OCI-LY1 (cell line): Measurements from ENCODE around the gene ULK4.

Experiments used
- H2AFZ ChIP-seq: fragments of 200-600 bp; sonication (generic), shearing (Covaris generic); 2 replicates; pipeline ENCODE4 v1.6.0; 2014; ENCODE audit warnings: antibody characterized with exemption, mild to moderate bottlenecking, low read length
- H3F3A ChIP-seq: fragments of 200-600 bp; sonication (generic), shearing (Covaris generic); 2 replicates; pipeline ENCODE4 v1.6.0; 2014; ENCODE audit warnings: mild to moderate bottlenecking, antibody characterized with exemption, low read length, moderate library complexity; ENCODE audit not compliant: insufficient read depth
- H3K27ac ChIP-seq: fragments of 200-600 bp; sonication (generic); 2 replicates; pipeline ENCODE4 v1.5.1; 2014; ENCODE audit warnings: low read length, mixed run types, mild to moderate bottlenecking, low read depth; ENCODE audit not compliant: poor library complexity, severe bottlenecking
- H3K27me3 ChIP-seq: fragments of 200-600 bp; sonication (generic); 2 replicates; pipeline ENCODE4 v1.6.0; 2014; ENCODE audit warnings: antibody characterized with exemption, mild to moderate bottlenecking, low read length, moderate library complexity; ENCODE audit not compliant: insufficient read depth
- H3K36me3 ChIP-seq: fragments of 200-600 bp; sonication (generic); 2 replicates; pipeline ENCODE4 v1.6.1; 2014; ENCODE audit warnings: mild to moderate bottlenecking, antibody characterized with exemption, low read length, moderate library complexity, mixed read lengths; ENCODE audit not compliant: insufficient read depth
- H3K4me1 ChIP-seq: fragments of 200-600 bp; sonication (generic); 2 replicates; pipeline ENCODE4 v1.5.1; 2014; ENCODE audit warnings: mild to moderate bottlenecking, low read length, moderate library complexity; ENCODE audit not compliant: insufficient read depth, severe bottlenecking
- H3K4me2 ChIP-seq: fragments of 200-600 bp; sonication (generic), shearing (Covaris generic); 2 replicates; pipeline ENCODE4 v1.6.1; 2014; ENCODE audit warnings: low read length
- H3K4me3 ChIP-seq: fragments of 200-600 bp; sonication (generic); 2 replicates; pipeline ENCODE4 v1.5.1; 2014; ENCODE audit warnings: low read length, low read depth, mild to moderate bottlenecking, mixed read lengths; ENCODE audit not compliant: poor library complexity, severe bottlenecking
- H3K79me2 ChIP-seq: fragments of 200-600 bp; shearing (Covaris generic); 2 replicates; pipeline ENCODE4 v1.6.1; 2016; ENCODE audit warnings: mixed run types, low read length, mixed read lengths; ENCODE audit not compliant: insufficient read depth
- H3K9ac ChIP-seq: fragments of 200-600 bp; sonication (generic), shearing (Covaris generic); 2 replicates; pipeline ENCODE4 v1.6.1; 2014; ENCODE audit warnings: mild to moderate bottlenecking, low read length, mixed read lengths
- H3K9me2 ChIP-seq: fragments of 200-600 bp; sonication (generic), shearing (Covaris generic); 2 replicates; pipeline ENCODE4 v1.6.1; 2014; ENCODE audit warnings: low read depth, mild to moderate bottlenecking, low read length, mixed read lengths
- H3K9me3 ChIP-seq: fragments of 200-600 bp; shearing (Covaris generic); 2 replicates; pipeline ENCODE4 v1.6.1; 2014; ENCODE audit warnings: low read length, mixed read lengths
- H4K20me1 ChIP-seq: fragments of 200-600 bp; sonication (generic), shearing (Covaris generic); 2 replicates; pipeline ENCODE4 v1.6.0; 2016; ENCODE audit warnings: mild to moderate bottlenecking, low read length; ENCODE audit not compliant: insufficient read depth
- CTCF ChIP-seq: fragments of 200-600 bp; sonication (generic), shearing (Covaris generic); IDR thresholded peaks from 2 replicates; pipeline ENCODE4 v1.5.1; 2017; ENCODE audit warnings: mild to moderate bottlenecking, antibody characterized with exemption, low read length, moderate library complexity, mixed read lengths
- EZH2 ChIP-seq: fragments of 200-600 bp; sonication (generic), shearing (Covaris generic); IDR thresholded peaks from 2 replicates; pipeline ENCODE4 v1.8.0; 2017; ENCODE audit warnings: borderline replicate concordance, mixed run types, mild to moderate bottlenecking, antibody characterized with exemption, low read length, moderate library complexity, mixed read lengths

The ULK4 gene

GRCh38 chr3:41222012-41222411 is 739.9 kb downstream of the ULK4 start:
- H2AFZ ChIP-seq, result no peak overlapping the region
- peaks cover 4% of the 10 kb centered on the region; the same call in 1 of the 2 replicates for H4K20me1 ChIP-seq
- H3K9me3 ChIP-seq, result no peaks in the 10 kb centered on the region
- peaks cover 18% of the 10 kb centered on the region for H3K4me1 ChIP-seq
- H3K79me2 ChIP-seq, result peaks cover 60% of the 10 kb centered on the region
- no peak for TF ChIP-seq EZH2
- TF ChIP-seq CTCF, result no peak
- no peak overlapping the region for H3K27ac ChIP-seq
- H3K36me3 ChIP-seq, result peaks cover 34% of the 10 kb centered on the region
- no peak overlapping the region for H3K4me2 ChIP-seq
- no peak overlapping the region for H3K9ac ChIP-seq
- no peaks in the 10 kb centered on the region for H3F3A ChIP-seq
- no peak overlapping the region for H3K4me3 ChIP-seq
- H3K9me2 ChIP-seq, result no peaks in the 10 kb centered on the region
- no peaks in the 10 kb centered on the region for H3K27me3 ChIP-seq

DNA sequence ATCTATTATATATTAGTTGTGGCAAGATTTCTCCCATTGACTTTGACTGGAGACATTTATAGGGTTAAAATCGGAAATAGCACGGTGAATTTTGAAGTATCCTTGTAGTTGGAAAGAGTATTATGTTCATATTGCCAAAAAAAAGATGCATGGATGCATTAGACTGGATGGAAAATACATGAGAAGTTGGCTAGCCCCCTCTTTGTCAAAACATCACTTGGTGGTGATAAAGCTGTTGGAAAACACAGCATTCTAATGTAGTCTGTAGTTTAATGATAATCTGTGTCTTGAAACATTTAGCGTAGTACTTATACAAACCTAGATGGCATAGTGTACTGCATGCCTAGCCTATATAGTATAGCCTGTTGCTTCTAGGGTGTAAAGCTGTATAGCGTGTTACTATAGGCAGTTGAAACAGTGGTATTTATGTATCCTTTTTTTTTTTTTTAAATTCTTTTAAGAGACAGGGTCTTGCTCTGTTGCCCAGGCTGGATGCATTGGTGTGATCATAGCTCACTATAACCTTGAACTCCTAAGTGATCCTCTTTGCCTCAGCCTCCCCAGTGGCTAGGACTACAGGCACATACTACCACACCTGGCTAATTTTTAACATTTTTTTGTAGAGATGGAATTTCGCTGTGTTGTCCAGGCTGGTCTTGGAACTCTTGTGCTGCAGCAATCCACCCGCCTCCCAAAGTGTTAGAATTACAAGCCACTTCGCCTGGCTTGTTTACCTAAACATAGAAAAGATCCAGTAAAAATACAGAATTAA is 740.8 kb downstream of the ULK4 start:
- Histone ChIP-seq H3K9ac (no peak overlapping the region), H3K4me1 (peaks cover 18% of the 10 kb centered on the region), H3K27me3 (no peaks in the 10 kb centered on the region), H3K36me3 (peaks cover 29% of the 10 kb centered on the region), H3K27ac (no peak overlapping the region), H3K9me3 (no peaks in the 10 kb centered on the region), H3K4me3 (no peak overlapping the region), H4K20me1 (peaks cover 4% of the 10 kb centered on the region; the same call in 1 of the 2 replicates), H3K4me2 (no peak overlapping the region), H3K9me2 (no peaks in the 10 kb centered on the region), H3F3A (no peaks in the 10 kb centered on the region), H2AFZ (no peak overlapping the region), H3K79me2 (peaks cover 69% of the 10 kb centered on the region)
- TF ChIP-seq EZH2 (no peak), CTCF (no peak)

GRCh38 chr3:41219424-41219823 is 742.5 kb downstream of the ULK4 start:
- no peak overlapping the region for H2AFZ ChIP-seq
- H3K36me3 ChIP-seq, result peaks cover 13% of the 10 kb centered on the region
- H3K27ac ChIP-seq, result no peak overlapping the region
- H3F3A ChIP-seq, result no peaks in the 10 kb centered on the region
- peaks cover 86% of the 10 kb centered on the region for H3K79me2 ChIP-seq
- H3K9me2 ChIP-seq, result no peaks in the 10 kb centered on the region
- H3K9ac ChIP-seq, result no peak overlapping the region
- no peak overlapping the region for H3K4me3 ChIP-seq
- H3K27me3 ChIP-seq, result no peaks in the 10 kb centered on the region
- TF ChIP-seq CTCF, result no peak
- no peak for TF ChIP-seq EZH2
- peaks cover 4% of the 10 kb centered on the region; the same call in 1 of the 2 replicates for H4K20me1 ChIP-seq
- H3K9me3 ChIP-seq, result no peaks in the 10 kb centered on the region
- peaks cover 23% of the 10 kb centered on the region for H3K4me1 ChIP-seq
- no peak overlapping the region for H3K4me2 ChIP-seq
